GM23338 (cell line): ENCODE results near the gene MYCL. TPM values are rescaled to one million over a fixed set of nuclear protein-coding genes. Genes with fewer than 3 reads are reported as not detected.

ENCODE experiments used
- ATAC-seq: fragments of 200-7000 bp; cut with Tn5 transposase; 3 replicates; pipeline ENCODE4 v1.9.1; 2020
- DNase-seq: peaks from one replicate; pipeline ENCODE4 v3.0.0-alpha.2; 2015; ENCODE audit warnings: low spot score
- H2AFZ ChIP-seq: fragments of 200-600 bp; sonication (generic); 2 replicates; pipeline ENCODE4 v1.8.0; 2016; ENCODE audit warnings: antibody characterized with exemption, mild to moderate bottlenecking, moderate library complexity
- H3F3A ChIP-seq: fragments of 200-600 bp; sonication (generic); replicated peaks from 2 replicates; pipeline ENCODE4 v1.8.0; 2017; ENCODE audit warnings: antibody characterized with exemption, mixed run types, low read depth
- H3K27ac ChIP-seq: fragments of 200-600 bp; sonication (generic); 2 replicates; pipeline ENCODE4 v1.6.1; 2016; ENCODE audit warnings: low read depth
- H3K27me3 ChIP-seq: fragments of 200-600 bp; sonication (generic); 2 replicates; pipeline ENCODE4 v1.8.0; 2016; ENCODE audit warnings: mild to moderate bottlenecking, mixed run types, moderate library complexity; ENCODE audit not compliant: insufficient read depth
- H3K36me3 ChIP-seq: fragments of 200-600 bp; sonication (generic); 2 replicates; pipeline ENCODE4 v1.8.0; 2016; ENCODE audit warnings: mild to moderate bottlenecking; ENCODE audit not compliant: insufficient read depth
- H3K4me1 ChIP-seq: fragments of 200-600 bp; sonication (generic); 2 replicates; pipeline ENCODE4 v1.8.0; 2016; ENCODE audit warnings: mild to moderate bottlenecking, moderate library complexity; ENCODE audit not compliant: insufficient read depth
- H3K4me2 ChIP-seq: fragments of 200-600 bp; sonication (generic); 2 replicates; pipeline ENCODE4 v1.7.1; 2017; ENCODE audit warnings: mixed run types
- H3K4me3 ChIP-seq: fragments of 200-600 bp; sonication (generic); 2 replicates; pipeline ENCODE4 v1.6.1; 2016; ENCODE audit warnings: mixed run types
- H3K79me2 ChIP-seq: fragments of 200-600 bp; sonication (generic); replicated peaks from 2 replicates; pipeline ENCODE4 v1.8.0; 2017; ENCODE audit warnings: mild to moderate bottlenecking; ENCODE audit not compliant: insufficient read depth
- H3K9me2 ChIP-seq: fragments of 200-600 bp; sonication (generic); 2 replicates; pipeline ENCODE4 v1.8.0; 2017; ENCODE audit not compliant: insufficient read depth
- H4K20me1 ChIP-seq: fragments of 200-600 bp; sonication (generic); replicated peaks from 2 replicates; pipeline ENCODE4 v1.8.0; 2017; ENCODE audit warnings: mild to moderate bottlenecking; ENCODE audit not compliant: insufficient read depth
- H3K27ac Mint-ChIP-seq: 2 replicates; pipeline ENCODE4 v1.8.0; 2020; ENCODE audit warnings: inconsistent platforms, mild to moderate bottlenecking, moderate library complexity, mixed read lengths
- H3K27me3 Mint-ChIP-seq: 3 replicates; pipeline ENCODE4 v1.8.0; 2022; ENCODE audit warnings: low read depth, mild to moderate bottlenecking, moderate library complexity, mixed read lengths, inconsistent platforms; ENCODE audit not compliant: insufficient read depth, poor library complexity
- H3K36me3 Mint-ChIP-seq: 3 replicates; pipeline ENCODE4 v1.8.0; 2021; ENCODE audit warnings: low read depth, mild to moderate bottlenecking, inconsistent platforms, moderate library complexity, mixed read lengths
- H3K4me1 Mint-ChIP-seq: 3 replicates; pipeline ENCODE4 v1.8.0; 2020; ENCODE audit warnings: mild to moderate bottlenecking, inconsistent platforms, mixed read lengths
- H3K4me3 Mint-ChIP-seq: 3 replicates; pipeline ENCODE4 v1.8.0; 2021; ENCODE audit warnings: moderate library complexity, mild to moderate bottlenecking, inconsistent platforms, mixed read lengths
- H3K9me3 Mint-ChIP-seq: 3 replicates; pipeline ENCODE4 v1.8.0; 2020; ENCODE audit warnings: moderate library complexity, mild to moderate bottlenecking, inconsistent platforms, mixed read lengths
- CREB1 ChIP-seq: fragments of 250-450 bp; sonication (Bioruptor Pico); IDR thresholded peaks from 2 replicates; pipeline ENCODE4 v1.5.0; 2020; ENCODE audit warnings: low read depth, mild to moderate bottlenecking, moderate library complexity
- CTCF ChIP-seq, 2 experiments: fragments of 200-600 bp in 1 of 2; sonication (generic) in 1 of 2; conservative IDR thresholded peaks; 2 replicates each; pipeline versions ENCODE4 v1.5.1 to v1.6.1; 2016 to 2017; ENCODE audit warnings: antibody characterized with exemption in 2 of 2, low read depth in 2 of 2, mild to moderate bottlenecking in 2 of 2, moderate library complexity in 1 of 2
- ETS1 ChIP-seq: IDR thresholded peaks from 2 replicates; pipeline ENCODE4 v1.6.1; 2016; ENCODE audit warnings: antibody characterized with exemption
- EZH2 ChIP-seq: fragments of 200-600 bp; sonication (generic); IDR thresholded peaks from one replicate; pipeline ENCODE4 v1.8.0; 2017; ENCODE audit warnings: antibody characterized with exemption, mild to moderate bottlenecking, low read depth; ENCODE audit not compliant: unreplicated experiment
- EZH2phosphoT487 ChIP-seq: fragments of 200-600 bp; sonication (generic); IDR thresholded peaks from one replicate; pipeline ENCODE4 v1.8.1; 2018; ENCODE audit warnings: antibody characterized with exemption; ENCODE audit not compliant: unreplicated experiment
- JUNB ChIP-seq: IDR thresholded peaks from one replicate; pipeline ENCODE4 v1.6.1; 2016; ENCODE audit warnings: antibody characterized with exemption; ENCODE audit not compliant: unreplicated experiment
- NANOG ChIP-seq: IDR thresholded peaks from 2 replicates; pipeline ENCODE4 v1.6.1; 2016; ENCODE audit warnings: antibody characterized with exemption, borderline replicate concordance
- POLR2AphosphoS5 ChIP-seq: IDR thresholded peaks from 2 replicates; pipeline ENCODE4 v1.6.1; 2016; ENCODE audit warnings: antibody characterized with exemption, low read depth
- REST ChIP-seq: IDR thresholded peaks from one replicate; pipeline ENCODE4 v1.6.1; 2018; ENCODE audit warnings: antibody characterized with exemption; ENCODE audit not compliant: unreplicated experiment
- STAT1 ChIP-seq: IDR thresholded peaks from one replicate; pipeline ENCODE4 v1.6.1; 2016; ENCODE audit warnings: antibody characterized with exemption; ENCODE audit not compliant: unreplicated experiment
- ZNF114 ChIP-seq: fragments of 250-450 bp; sonication (Bioruptor Pico); IDR thresholded peaks from 2 replicates; pipeline ENCODE4 v1.5.0; 2020; ENCODE audit warnings: mild to moderate bottlenecking, moderate library complexity
- ZNF331 ChIP-seq: fragments of 250-450 bp; sonication (Bioruptor Pico); IDR thresholded peaks from 2 replicates; pipeline ENCODE4 v1.5.0; 2020; ENCODE audit warnings: low read depth, mild to moderate bottlenecking, moderate library complexity
- ZNF462 ChIP-seq: fragments of 250-450 bp; sonication (Bioruptor Pico); IDR thresholded peaks from 2 replicates; pipeline ENCODE4 v1.5.0; 2020; ENCODE audit warnings: mild to moderate bottlenecking, moderate library complexity
- polyA plus RNA-seq: library from polyadenylated mRNA; unstranded; fragments of >200 nt; fragmentation: Nextera tagmentation; extraction: Ambion mirVana; gene quantifications from 2 replicates; pipeline ENCODE4 v1.2.1, GENCODE V29; 2016
- total RNA-seq: library from RNA; depleted of rRNA; stranded (reverse); fragments of >200 nt; shearing (Covaris generic); gene quantifications from 2 replicates; pipeline ENCODE4 v1.2.3, GENCODE V29; 2014

MYCL gene
- total and polyA plus RNA-seq, 2 experiments from 2014 or later = 8.2 to 41.1 TPM

- Histone ChIP-seq H4K20me1 (peaks cover 55% of the 10 kb centered on the region), H3K27ac (no peak overlapping the region), H3K4me2 (no peak overlapping the region), H3F3A (no peaks in the 10 kb centered on the region), H2AFZ (no peak overlapping the region), H3K27me3 (no peaks in the 10 kb centered on the region), H3K4me1 (no peaks in the 10 kb centered on the region), H3K4me3 (no peak overlapping the region), H3K36me3 (peaks cover 7% of the 10 kb centered on the region), H3K9me2 (no peaks in the 10 kb centered on the region), H3K79me2 (peaks cover 89% of the 10 kb centered on the region)
- DNase-seq (no peak), ATAC-seq (no peak)
- Mint-ChIP-seq H3K27ac (no peak overlapping the region), H3K9me3 (peaks cover 28% of the 10 kb centered on the region), H3K4me3 (no peak overlapping the region), H3K36me3 (peaks cover 54% of the 10 kb centered on the region), H3K4me1 (no peaks in the 10 kb centered on the region), H3K27me3 (peaks cover under 1% of the 10 kb centered on the region)
- TF ChIP-seq ZNF331 (CRISPR knock-in tag) (no peak), ZNF114 (no peak), REST (no peak), JUNB (no peak), STAT1 (no peak), EZH2 (no peak), EZH2phosphoT487 (no peak), ZNF462 (CRISPR knock-in tag) (no peak), CTCF (conservative IDR thresholded peaks at IDR 0.05; ENCODE audit: low read depth in 2 of 2) (no peak), CREB1 (no peak), NANOG (no peak), POLR2AphosphoS5 (no peak), ETS1 (no peak)
Observed at GRCh38 chr1:39871796-39872195, 29.9 kb downstream of the MYCL start.
